ACHN (cell line): ENCODE data around the gene SLC43A3.
"Not testable (repeated sequence)": the region's sequence is repeated elsewhere in the genome, so short reads cannot be mapped to it uniquely, and the experiment has no call there.

ENCODE experiments used
- DNase-seq: peaks from one replicate; pipeline ENCODE4 v3.0.0-alpha.2; 2015
- in situ Hi-C: cut with HindIII; loops from 2 replicates; pipeline ENCODE4 v1.10.0; 2017; ENCODE audit warnings: low sequenced_read_pairs, low pct_ligation_motif_present, low pct_unique_long_range_greater_than_20kb

SLC43A3 gene

DNA sequence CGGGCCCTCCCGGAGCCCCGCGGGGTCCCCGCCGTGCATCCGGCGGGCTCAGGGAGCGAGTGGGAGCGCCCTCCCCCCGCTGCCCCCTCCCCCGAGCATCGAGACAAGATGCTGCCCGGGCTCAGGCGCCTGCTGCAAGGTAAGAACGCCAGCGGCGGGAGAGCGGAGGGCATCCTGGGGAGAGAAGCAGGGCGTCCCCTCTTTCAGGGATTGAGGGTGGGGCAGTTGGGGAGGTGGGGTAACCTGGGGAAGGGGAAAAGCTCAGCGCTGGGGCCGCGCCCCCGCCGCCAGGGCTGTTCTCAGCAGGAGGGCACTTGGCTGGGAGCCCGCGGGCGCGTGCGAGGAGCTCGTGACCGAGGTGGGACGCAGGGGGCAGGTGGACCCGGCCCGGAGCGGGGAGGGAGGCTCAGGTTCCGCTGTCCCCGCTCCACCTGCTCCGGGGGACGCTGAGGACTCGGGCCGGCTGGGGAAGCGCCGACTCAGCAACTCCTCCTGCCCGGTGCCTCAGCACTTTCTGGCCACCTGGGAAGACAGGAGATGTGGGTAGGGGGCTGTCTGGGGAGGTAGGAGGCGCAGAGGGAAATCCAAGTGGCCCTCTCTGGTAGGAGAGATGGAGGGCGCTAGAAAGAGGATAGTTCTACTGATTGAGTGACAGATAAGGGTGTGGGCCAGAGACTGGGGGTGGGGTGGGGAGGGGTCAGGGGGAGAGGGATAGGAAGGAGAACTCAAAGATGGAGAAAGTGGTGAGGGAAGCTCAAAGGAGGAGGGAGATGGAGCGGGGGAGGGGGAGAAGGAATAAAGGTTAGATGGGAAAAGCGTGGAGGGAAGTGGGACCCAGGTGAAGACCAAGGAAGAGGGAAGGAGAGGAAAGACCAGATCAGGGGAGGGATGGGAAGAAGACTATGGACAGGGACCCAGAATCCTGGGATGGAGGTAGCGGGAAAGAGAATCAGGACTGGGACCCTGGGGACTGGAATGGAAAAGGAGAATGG is 34.1 kb upstream of the SLC43A3 start:
- DNase-seq = no peak
- in situ Hi-C loops = no loop called here

DNA sequence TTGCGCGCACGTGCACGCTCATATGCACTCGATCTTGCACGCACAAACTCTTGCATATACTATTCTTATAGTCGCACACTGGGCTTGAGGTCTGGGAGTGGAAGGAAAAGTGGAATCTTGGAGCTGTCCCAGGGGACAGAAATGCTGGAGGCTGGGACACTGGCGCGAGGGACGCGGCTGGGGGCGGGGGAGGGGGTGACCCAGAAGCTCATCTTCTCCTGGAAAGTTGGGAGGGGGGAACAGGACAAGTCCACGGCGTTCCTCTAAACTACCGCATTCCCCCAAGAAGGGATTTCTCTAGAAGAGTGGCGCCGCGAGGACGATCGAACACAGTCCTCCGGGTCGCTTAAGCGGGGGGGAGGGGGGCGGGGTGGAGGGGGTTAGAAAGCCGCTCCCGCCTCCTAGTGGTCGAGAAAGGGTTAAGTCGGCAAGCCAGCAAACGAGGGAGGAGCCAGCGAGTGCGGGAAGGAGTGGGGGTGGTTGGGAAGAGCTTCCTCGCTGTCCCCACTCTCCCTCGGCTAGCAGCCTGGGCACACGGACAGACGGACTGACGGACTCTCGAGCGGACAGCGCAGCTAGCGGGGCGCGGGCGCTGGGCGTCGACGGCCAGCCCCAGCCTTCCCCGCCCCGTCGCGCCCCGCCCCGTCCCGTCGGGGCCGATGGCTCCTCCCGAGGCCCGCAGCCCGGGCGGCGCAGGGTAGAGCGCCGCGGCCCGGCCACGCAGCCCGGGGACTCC is 33.3 kb upstream of the SLC43A3 start, which contains the start of gene RTN4RL2:
RTN4RL2 (plus strand) TSS at position 507 of the 736 bp plus-strand sequence. CDS start 338 bp downstream, outside the sequence.
- DNase-seq = peak; percentile 46
- in situ Hi-C loops = no loop called here

DNA sequence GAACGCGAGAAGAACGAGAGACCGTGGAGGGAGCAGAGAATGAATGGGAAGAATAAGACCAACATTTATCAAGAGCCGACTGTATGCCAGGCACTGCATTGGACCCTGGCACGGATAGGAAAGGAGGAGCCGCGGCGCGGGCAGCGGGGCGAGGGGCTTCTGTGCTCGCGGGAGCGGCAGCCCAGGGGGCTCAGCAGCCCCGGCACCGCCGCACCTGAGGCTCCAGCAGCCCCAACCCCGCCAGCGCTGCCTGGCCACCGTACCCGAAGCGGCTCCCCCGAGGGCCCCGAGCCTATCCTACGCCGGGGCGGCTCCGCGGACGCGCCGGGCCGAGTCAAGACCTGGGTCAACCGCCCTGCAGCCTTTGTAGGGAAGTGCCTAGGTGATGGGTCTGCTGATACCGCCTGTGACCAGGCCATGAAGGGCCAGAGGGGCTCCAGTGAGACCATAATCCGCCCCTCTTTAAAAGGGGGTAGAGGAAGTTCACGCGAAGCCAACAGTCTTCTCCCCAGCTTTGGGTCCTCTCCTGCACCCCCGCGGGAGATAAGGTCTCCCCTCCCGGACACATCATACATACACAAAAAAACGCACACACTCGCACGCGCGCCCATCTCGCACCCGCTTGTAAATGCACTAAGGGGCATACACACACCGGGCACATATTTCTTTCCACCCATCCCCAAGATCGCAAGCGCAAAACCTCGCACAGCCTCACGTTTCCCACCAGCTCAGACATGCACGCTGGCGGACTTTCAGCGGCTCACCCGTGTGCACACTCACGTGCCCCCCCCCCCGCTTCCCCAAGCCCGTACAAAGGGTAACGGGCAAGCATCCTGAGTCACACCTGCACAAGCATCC is 32.5 kb upstream of the SLC43A3 start:
- in situ Hi-C loops = no loop called here
- DNase-seq = no peak

DNA sequence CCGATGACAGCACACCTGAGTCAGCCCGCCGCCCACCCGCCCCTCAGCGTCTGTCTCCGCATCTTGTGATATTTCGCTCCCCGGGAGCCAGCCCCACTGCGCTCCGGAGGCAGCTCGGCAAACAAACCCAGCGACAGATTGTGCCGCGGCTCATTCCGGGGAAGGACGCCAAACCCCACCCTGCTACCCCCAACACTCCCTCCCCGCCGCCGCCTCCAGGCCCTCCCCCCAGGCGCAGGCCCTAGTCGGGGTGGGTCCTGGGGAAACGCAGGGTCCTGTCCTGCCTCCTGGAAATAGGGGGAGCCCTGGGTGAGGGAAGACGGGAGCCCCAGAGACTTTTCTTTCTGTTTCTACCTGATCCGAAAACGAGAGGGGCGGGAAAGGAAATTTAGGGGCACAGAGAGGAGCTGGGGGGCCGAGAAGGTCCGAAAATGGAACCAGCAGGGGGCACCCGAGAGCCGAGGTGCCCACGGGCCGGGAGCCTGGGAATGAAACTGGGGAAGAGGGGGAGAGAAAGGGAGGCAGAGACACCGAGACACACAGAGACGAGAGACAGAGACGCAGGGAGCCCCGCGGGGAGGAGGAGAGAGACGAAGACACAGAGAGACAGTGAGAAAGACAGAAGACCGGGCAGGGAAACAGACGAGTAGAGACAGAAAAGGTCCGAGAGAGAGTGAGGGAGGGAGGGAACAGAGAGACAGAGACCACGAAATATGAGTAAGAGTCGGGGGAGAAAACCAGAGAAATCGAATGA is 31.7 kb upstream of the SLC43A3 start:
- DNase-seq = peak; percentile 17
- in situ Hi-C loops = no loop called here

DNA sequence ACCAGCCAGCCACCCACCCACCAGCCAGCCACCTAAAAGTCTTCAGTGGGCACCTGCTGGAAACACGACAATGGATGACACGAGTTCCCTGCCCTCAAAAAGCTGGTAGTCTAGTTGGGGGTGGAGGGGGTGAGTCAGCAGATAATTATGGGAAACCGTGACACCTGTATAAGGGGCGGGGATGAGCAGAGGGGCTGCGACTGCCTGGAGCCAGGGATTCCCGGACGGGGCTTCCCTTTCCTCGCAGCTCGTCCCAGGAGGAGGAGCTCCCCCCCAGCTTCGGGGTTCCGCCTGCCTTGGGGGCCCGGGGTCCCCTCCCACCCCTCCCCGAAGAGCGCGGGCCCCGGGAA is 31.1 kb upstream of the SLC43A3 start:
- in situ Hi-C loops = no loop called here

DNA sequence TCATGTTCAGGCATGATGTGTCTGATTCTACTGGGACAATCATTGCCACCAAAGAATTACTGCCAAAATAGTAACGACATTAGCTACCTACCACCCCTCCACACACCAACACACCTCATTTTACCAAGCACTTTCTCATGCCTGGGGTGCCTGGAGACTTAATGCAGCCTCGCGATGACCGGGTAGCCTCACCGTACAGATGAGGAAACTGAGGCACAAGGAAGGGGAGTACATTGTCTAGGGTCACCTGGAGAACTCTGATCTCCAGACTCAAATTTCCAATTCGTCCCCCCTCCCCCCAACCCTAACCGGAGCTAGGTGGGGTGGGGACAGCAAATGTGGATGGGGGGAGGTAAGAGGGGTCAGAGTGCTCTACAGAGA is 30.7 kb upstream of the SLC43A3 start:
- no peak for DNase-seq
- in situ Hi-C loops = no loop called here

More for the DNA sequence above, 31.1 kb upstream of the SLC43A3 start:
- no peak for DNase-seq

DNA sequence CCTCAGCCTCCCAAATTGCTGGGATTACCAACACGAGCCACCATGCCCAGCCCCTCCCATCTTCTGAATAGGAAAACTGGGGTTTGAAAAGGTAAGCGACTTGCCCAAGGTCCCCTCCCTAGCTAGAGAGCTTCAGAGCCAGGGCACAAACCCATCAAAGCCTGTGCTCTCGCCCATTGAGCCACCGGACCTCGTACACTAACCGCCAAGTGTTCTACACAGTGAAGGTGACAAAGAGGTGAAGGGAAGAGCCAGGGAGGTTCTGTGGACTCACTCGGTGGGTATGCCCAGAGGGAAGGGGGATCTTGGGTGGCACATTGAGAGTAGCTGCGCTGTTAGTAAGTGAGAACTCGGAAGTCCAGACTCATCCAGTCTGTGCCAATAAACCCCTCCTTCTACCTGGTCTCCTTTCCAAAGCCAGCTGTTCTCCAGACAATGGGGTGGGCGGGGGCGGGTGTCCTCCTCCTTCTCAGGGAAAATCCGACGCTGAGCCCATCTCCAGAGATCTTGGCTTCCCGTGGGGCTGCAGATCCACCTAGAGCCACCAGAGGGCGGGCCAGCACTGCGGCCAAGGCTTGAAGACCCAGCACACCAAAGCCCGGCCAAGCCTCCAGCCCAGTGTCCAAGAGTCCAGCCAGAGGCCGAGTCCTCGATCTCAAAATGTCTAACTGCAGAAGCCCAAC is 30.2 kb upstream of the SLC43A3 start:
- in situ Hi-C loops = no loop called here
- DNase-seq = peak; percentile 78

DNA sequence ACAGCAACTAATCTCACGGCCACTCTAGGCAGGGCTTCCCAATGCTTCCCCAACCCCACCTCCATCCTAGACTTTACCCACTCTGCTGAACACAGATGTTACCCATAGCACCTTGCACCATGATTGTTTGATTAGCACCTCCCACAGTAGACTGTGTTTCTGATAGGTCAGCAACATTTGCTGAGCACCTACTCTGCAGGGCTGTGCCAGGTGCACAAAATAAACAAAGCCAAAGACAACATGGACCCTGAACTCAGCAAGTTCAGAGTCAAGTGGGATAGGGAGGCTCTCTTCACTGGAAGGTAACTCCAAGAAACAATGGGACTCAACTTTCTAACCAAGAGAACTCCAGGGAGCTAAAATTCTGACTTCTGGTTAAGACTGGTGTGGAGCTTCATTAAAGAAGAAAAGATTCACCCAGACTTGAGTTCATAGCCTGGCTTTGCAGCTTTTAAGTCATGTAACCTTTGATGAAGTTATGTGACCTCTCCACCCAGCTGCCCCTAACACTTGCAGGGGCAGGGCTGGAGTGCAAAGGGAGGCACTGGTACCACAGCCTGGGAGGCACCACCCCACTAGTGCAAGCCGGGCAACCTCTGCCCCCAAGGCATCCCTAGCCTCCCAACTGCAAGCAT is 26.7 kb upstream of the SLC43A3 start:
- DNase-seq = no peak
- in situ Hi-C loops = no loop called here

DNA sequence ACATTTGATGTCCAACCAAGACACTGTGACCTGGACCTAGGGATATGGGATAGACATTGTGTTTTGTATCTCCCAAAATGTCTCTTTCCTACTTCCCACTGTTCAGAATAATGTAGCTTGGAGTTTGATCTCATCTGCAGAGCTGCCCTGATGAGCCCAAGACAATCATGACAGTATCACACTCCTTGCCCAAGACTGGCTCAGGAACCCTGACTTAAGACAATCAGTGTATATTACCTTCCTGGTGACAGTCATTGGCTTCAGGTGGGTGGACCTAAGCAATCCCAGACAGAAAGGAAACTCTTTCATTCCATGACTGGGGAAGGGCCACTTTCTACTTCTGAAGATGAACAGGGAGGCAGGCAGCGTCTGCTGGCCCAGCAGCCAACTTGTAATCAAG is 19.1 kb upstream of the SLC43A3 start:
- DNase-seq = no peak
- in situ Hi-C loops = no loop called here

DNA sequence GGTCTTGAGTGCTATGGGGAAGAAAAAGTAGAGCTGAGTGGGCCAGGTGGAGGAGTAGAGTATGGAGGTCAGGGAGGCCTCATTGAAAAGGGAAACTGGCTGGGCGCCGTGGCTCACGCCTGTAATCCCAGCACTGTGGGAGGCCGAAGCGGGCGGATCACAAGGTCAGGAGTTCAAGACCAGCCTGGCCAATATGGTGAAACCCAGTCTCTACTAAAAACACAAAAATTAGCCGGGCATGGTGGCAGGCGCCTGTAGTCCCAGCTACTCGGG is 18.1 kb upstream of the SLC43A3 start:
- DNase-seq, in situ Hi-C loops: not testable (repeated sequence)

DNA sequence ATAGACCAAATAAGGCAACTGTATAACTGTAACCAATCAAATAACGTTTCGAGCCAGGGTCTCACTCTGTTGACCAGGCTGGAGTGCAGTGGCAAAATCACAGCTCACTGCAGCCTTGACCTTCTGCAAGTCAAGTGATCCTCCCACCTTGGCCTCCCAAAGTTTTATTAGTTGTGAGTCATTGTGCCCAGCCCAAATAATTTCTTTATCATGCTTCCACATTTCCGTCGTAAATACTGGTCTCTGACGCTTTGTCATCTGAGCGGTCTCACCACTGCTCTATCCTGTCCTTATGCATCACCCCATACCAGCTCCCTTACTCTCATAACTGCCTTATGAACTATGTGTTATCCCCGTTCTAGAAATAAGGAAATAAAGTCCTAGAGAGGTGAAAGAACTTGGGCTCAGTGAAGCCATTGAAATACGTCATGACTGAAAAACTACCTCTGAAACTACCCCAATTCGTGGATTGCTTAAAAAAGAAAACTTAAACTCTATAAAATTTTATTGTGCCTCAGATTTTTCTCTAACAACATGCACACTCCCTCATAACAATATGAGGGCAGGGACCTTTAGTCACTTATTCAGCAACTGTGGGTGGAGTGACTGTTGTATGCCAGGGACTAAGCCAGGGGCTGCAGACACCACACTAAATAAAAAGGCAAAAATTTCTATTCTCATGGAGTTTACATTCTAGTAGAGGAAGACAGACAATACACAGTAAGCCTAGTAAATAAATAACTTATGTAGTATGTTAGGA is 17.6 kb upstream of the SLC43A3 start:
- DNase-seq = no peak
- in situ Hi-C loops = no loop called here

DNA sequence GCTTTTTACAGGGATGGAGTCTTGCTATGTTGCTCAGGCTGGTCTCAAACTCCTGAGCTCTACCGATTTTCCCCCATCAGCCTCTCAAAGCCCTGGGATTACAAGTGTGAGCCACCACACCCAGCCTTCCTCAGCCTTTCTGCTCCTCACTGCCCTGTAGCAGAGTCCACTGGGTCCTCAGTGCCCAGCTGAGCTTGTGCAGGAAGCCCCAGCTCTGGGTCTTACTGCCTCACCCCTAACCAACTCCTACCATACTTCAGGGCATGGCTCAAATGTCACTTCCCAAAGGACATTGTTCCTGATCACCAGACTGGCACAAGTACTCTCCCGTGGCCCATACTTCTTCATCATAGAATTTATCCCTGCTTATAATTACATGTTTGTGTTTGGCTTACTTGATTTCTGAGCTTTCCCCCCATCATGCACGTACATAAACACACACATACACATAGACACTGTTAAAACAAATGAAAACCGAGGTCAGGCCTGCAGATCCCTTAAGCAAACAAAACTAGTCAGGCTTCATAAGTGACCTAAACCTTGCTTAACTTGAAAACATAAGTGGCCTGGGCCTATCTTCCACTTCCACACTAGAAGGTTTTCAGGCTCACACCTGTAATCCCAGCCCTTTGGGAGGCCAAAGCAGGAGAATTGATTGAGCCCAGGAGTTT is 14.0 kb upstream of the SLC43A3 start:
- in situ Hi-C loops = no loop called here
- no peak for DNase-seq

DNA sequence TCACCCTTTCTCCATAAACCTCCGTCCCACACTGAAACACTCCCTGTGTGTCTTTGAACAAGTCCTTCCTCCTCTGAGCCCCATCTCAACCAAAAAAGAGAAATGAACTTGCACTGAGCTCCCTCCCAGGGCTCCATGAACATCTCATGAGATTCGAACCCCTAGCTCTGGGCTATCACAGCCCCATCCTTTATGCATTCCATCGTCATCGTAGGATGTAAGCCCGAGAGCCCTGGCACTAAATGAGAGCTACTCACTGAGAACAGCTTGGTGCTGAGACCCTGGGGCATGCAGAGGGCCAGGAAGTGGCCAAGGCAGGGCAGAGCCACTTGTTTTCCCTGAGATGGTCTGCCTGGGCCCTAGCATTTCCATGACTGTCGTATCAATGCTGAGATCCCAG is 12.9 kb upstream of the SLC43A3 start:
- in situ Hi-C loops = no loop called here

DNA sequence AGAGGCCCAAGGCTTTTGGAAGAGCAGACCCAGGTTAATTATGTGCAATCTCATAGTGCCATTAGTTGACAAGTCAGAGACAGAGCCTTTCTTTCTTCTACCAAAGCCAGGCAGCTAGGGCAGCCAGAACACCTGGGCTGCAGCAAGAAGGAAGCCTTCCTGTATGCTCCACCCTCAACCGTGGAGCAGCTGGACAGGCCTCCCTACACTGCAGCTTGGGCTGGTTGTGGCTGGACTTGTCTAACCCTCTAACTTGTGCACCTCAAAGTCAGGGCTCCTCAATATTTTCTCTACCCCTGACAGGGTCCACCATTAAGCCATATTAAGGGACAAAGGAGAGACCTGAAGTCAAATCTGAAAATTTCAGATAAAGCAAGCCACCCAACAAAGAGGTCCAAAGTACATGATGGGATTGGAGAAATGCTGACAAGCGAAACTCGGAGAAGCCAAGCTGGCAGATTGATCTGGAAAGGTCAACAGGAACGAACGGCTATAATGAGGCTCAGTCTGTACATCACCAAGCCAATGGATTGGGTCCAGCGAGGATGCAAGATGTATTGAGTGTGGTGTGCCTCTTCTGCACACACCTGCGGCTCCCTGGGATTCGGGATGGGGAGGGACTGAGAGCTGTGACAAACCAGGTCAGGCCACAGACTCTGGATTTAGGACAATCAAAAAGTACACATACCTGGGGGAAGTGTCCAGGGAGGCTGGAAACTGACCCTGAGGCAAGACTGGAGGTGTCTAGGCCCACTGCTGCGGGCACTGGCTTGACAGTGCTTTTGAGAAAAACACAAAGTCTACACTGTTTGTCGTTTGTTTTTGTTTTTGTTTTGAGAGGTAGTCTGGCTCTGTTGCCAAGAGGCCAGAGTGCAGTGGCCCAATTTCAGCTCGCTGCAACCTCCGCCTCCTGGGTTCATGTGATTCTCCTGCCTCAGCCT is 11.7 kb upstream of the SLC43A3 start:
- in situ Hi-C loops = no loop called here
- DNase-seq = no peak

More for the DNA sequence above, 12.9 kb upstream of the SLC43A3 start:
- DNase-seq = no peak

DNA sequence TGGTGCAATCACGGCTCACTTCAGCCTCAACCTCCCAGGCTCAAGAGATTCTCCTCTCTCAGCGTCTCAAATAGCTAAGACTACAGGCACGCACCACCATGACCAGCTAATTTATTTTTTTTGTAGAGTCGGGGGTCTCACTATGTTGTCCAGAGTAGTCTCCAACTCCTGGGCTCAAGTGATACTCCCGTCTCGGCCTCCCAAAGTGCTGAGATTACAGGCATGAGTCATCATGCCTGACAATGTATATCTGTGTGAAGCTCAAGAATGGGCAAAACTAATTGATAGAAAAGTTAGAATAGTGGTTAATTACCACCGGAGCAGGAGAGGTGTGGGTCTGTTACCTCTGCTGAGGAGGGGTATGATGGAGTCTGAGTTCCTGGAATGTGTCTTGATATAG is 9.1 kb upstream of the SLC43A3 start:
- DNase-seq = no peak
- in situ Hi-C loops = no loop called here
